Activated CD4-positive, alpha-beta memory T cell treated with anti-CD3 and anti-CD28 coated beads for 36 hours (primary cell): Measurements from ENCODE around the gene SMG6. TPM values are rescaled to one million over a fixed set of nuclear protein-coding genes. Genes with fewer than 3 reads are reported as not detected.

Experiments
- CTCF ChIA-PET: fragments of 350-600 bp; sonication (Branson Sonifier 250); formaldehyde crosslinking; loops from one replicate; lab custom pipeline; 2021; ENCODE audit warnings: antibody characterized with exemption, inconsistent platforms; lab: Charles Lee
- POLR2A ChIA-PET: fragments of 350-600 bp; sonication (Branson Sonifier 250); formaldehyde crosslinking; loops from one replicate; lab custom pipeline; 2021; ENCODE audit warnings: antibody characterized with exemption; lab: Charles Lee
- DNase-seq: peaks from one replicate; pipeline ENCODE4 v3.0.0-alpha.2; 2020
- H3K27ac Mint-ChIP-seq: one replicate; pipeline ENCODE4 v1.8.0; 2021; ENCODE audit warnings: mixed read lengths
- H3K27me3 Mint-ChIP-seq: one replicate; pipeline ENCODE4 v1.8.0; 2021; ENCODE audit warnings: mixed read lengths
- H3K36me3 Mint-ChIP-seq: one replicate; pipeline ENCODE4 v1.8.0; 2021; ENCODE audit warnings: mixed read lengths
- H3K4me1 Mint-ChIP-seq: one replicate; pipeline ENCODE4 v1.8.0; 2021; ENCODE audit warnings: low read depth, mixed read lengths
- H3K4me3 Mint-ChIP-seq: one replicate; pipeline ENCODE4 v1.8.0; 2021; ENCODE audit warnings: mild to moderate bottlenecking, mixed read lengths
- H3K9me3 Mint-ChIP-seq: one replicate; pipeline ENCODE4 v1.8.0; 2021; ENCODE audit warnings: mixed read lengths
- intact Hi-C: fragments of 100-400 bp; cut with micrococcal nuclease; formaldehyde crosslinking; loops from one replicate; pipeline ENCODE4 v1.15.1; 2023
- total RNA-seq, 2 experiments: library from RNA; stranded (reverse); gene quantifications; one replicate each; pipeline ENCODE4 v1.2.3, GENCODE V29; 2021

The SMG6 gene
- total RNA-seq, 2 experiments from 2014 or later = 17.2 to 20.3 TPM

DNA sequence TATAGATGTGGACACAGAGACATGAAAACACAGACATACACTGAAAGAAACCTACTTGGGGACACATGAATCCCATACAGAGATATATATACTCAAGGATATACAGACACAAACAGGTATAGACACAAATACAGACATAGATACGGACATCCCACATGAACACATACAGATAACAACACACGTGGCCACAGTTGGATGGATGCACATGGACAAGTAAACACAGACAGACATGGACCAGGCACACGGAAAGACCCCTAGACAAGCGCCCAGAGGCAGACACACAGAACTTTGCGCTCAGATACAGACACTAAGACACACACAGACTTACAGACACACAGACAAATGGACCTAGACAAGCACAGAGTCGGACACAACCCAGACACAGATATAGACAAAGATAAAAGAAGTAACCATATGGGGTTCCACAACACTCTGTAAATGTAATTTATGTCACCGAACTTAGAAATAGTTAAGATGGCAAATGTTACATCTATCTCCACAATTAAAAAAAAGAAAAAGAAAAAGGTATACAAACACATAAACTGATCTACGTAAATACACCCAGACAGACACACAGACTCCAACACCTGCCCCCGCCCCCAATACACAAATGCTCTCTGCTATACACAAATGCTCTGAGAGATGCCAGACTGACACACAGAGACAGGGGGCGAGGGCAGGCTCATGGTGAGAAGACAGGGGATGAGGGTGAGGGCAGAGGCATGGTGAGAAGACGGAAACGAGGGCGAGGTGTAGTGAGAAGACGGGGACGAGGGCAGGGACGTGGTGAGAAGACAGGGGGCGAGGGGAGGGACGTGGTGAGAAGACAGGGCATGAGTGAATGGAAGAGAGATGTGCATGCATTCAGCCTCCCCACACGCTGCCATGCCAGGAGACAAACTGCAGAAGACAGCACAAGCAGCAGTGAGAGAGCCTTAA lies 118.3 kb downstream of the SMG6 start:
- H3K27me3 Mint-ChIP-seq = no peaks in the 10 kb centered on the region
- intact Hi-C loops = no loop called here
- peaks cover 27% of the 10 kb centered on the region for H3K36me3 Mint-ChIP-seq
- no peak overlapping the region for H3K4me3 Mint-ChIP-seq
- peaks cover 5% of the 10 kb centered on the region for H3K4me1 Mint-ChIP-seq
- no peaks in the 10 kb centered on the region for H3K9me3 Mint-ChIP-seq
- ChIA-PET POLR2A (no interaction called here), CTCF (no interaction called here)
- no peak for DNase-seq
- H3K27ac Mint-ChIP-seq = no peak overlapping the region

DNA sequence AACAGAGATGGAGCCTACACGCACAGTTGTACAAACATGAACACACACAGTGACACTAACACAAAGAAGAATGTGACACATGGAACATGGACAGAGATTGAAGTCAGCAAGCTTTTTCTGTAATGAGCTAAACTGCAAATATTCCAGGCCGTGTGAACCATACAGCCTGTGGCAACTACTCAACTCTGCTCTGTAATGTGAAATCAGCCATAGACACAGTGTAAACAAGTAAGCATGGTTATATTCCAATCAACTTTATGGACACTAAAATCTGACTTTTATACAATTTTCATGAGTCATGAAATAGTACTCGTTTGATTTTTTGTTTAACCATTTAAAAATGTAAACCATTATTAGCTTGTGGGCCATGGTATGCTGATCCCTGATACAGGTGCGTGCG lies 120.2 kb downstream of the SMG6 start:
- intact Hi-C loops = no loop called here
- ChIA-PET CTCF (interaction anchor here (1.0 to 2.1 kb wide), 3 partner anchors 40 to 199 kb away, joined by 4 to 6 read pairs (median 4); no protein-coding TSS in a partner anchor), POLR2A (no interaction called here)
- no peak overlapping the region for H3K4me3 Mint-ChIP-seq
- peaks cover 27% of the 10 kb centered on the region for H3K36me3 Mint-ChIP-seq
- no peaks in the 10 kb centered on the region for H3K9me3 Mint-ChIP-seq
- no peaks in the 10 kb centered on the region for H3K27me3 Mint-ChIP-seq
- H3K27ac Mint-ChIP-seq = no peak overlapping the region
- no peaks in the 10 kb centered on the region for H3K4me1 Mint-ChIP-seq
- DNase-seq = no peak

DNA sequence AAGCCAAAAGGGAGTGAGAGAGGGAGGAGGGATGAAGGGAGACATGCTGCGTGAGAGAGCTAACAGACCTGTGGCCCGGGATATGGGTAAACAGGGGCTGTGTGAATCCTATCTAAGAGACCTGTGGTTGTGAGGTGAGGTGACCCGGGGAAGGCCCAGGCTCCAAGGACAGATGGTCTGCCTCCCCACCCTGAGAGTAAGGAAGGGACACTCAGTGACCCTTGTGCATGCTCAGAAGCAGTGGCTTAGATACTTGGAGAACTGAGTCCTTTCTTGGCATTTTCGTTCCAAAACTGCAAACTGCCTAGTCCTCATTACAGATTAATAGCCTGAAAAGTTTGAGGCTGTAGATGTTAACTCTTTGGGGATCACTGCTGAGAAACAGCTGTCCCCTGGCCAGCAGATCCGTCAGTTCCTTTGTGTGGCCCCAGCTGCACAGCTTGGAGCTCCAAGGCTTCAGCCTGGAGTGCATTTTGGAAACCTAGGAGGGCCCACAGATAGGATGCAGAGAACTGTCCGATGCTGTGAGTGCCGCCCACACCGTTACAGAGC lies 121.6 kb downstream of the SMG6 start:
- peaks cover 24% of the 10 kb centered on the region for H3K36me3 Mint-ChIP-seq

DNA sequence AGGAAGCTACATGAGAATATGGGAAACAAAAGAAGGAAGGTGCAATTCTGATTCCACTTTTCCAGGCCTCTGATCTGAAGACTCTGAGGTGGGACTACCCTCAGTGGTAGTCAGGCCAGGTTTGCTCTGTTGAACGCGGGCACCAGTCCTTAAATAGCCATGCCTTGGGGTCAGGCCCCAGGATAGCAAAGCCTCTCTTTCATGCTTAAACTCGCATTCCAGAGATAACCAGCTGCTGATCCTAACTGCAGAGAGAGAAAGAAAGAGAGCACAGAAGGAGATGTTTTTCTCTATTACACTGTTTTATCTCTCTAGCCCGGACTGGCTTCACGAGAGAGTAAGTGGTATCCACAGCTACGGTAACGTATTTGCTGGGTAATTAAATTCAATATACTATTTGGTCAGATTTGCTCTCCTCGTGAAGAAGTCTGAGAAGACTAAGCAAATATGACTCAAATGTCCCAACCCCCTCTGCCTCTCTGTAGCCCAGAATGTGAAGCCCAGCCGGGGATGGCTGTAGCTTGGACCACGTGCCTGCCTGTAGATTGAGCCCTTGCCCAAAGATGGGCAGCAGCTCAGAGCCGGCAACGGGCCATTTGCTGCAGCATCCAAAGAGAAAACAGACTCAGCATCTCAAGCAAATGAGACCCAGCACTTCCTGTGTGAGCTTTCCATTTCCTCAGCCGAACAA lies 122.2 kb downstream of the SMG6 start:
- DNase-seq = no peak
- no peaks in the 10 kb centered on the region for H3K9me3 Mint-ChIP-seq
- no peaks in the 10 kb centered on the region for H3K4me1 Mint-ChIP-seq
- intact Hi-C loops = no loop called here
- H3K27ac Mint-ChIP-seq = no peak overlapping the region
- CTCF ChIA-PET = interaction anchor here (0.6 to 2.1 kb wide), 2 partner anchors 23 to 64 kb away, joined by 4 to 6 read pairs; no protein-coding TSS in a partner anchor
- H3K4me3 Mint-ChIP-seq = no peak overlapping the region
- H3K27me3 Mint-ChIP-seq = no peaks in the 10 kb centered on the region
- POLR2A ChIA-PET = no interaction called here
- H3K36me3 Mint-ChIP-seq = peaks cover 19% of the 10 kb centered on the region

More for the DNA sequence above, 121.6 kb downstream of the SMG6 start:
- no peaks in the 10 kb centered on the region for H3K27me3 Mint-ChIP-seq
- DNase-seq = no peak
- intact Hi-C loops = no loop called here
- no peak overlapping the region for H3K27ac Mint-ChIP-seq
- no peaks in the 10 kb centered on the region for H3K9me3 Mint-ChIP-seq
- H3K4me1 Mint-ChIP-seq = no peaks in the 10 kb centered on the region
- ChIA-PET POLR2A (interaction anchor here (0.6 kb wide), 1 partner anchor 53 kb away, joined by 3 read pairs; no protein-coding TSS in a partner anchor), CTCF (interaction anchor here (1.3 to 2.1 kb wide), 2 partner anchors 63 to 201 kb away, joined by 4 to 6 read pairs; no protein-coding TSS in a partner anchor)
- H3K4me3 Mint-ChIP-seq = no peak overlapping the region

DNA sequence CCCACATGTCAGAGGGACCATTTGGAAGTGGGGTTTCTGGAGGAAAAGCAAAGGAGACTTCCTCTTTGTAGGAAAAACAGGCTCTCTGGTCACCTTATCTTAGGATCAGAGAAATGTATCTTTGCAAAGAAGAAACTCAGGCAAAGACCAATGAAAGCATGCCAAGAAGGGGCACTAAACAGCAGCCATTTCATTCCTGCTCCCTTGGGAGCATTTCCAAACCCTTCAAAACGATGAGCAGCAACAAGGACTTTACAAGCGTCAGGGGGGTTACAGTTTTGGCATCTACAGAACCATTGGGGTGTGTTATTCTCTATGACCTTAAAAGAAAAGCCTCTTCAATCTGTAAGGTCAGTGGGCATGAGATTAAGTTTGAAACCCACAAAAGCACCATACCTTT lies 122.8 kb downstream of the SMG6 start:
- intact Hi-C loops = no loop called here
- H3K27ac Mint-ChIP-seq = no peak overlapping the region
- ChIA-PET POLR2A (no interaction called here), CTCF (no interaction called here)
- no peaks in the 10 kb centered on the region for H3K9me3 Mint-ChIP-seq
- H3K4me1 Mint-ChIP-seq = no peaks in the 10 kb centered on the region
- H3K36me3 Mint-ChIP-seq = peaks cover 16% of the 10 kb centered on the region
- no peak for DNase-seq
- no peak overlapping the region for H3K4me3 Mint-ChIP-seq
- no peaks in the 10 kb centered on the region for H3K27me3 Mint-ChIP-seq

DNA sequence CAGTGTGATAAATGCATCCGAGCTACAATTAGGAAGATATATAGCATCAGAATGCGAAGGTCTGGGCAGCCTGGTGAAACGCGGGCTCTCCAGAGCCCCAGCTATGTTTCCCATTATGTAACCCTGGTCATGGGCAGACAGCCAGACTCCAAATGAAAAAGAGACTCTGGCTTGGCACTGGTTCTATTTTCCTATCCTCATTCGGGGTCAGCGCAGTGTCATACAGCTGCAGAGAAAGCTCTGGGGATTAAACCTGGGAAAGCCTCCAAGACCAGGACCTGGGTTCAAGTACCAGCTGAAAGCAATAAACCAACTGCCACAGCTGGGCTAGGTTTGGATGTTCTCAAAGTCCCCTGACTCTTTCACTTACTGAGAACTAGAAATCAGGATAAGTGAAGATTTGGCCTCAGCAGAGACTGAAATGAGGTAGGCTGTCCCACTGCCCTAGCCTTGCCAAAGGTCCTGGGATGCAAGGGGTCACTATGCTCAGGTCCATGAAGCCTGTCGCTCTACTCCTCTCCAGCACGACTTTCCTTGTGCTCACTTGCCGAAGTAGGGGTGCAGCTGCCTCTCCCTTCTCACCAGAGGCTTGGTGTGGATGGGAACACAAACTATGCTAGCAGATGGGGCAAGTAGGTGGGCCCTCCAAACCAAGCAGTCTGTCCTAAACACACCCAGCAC lies 123.8 kb downstream of the SMG6 start:
- peaks cover 7% of the 10 kb centered on the region for H3K36me3 Mint-ChIP-seq
- POLR2A ChIA-PET = no interaction called here

DNA sequence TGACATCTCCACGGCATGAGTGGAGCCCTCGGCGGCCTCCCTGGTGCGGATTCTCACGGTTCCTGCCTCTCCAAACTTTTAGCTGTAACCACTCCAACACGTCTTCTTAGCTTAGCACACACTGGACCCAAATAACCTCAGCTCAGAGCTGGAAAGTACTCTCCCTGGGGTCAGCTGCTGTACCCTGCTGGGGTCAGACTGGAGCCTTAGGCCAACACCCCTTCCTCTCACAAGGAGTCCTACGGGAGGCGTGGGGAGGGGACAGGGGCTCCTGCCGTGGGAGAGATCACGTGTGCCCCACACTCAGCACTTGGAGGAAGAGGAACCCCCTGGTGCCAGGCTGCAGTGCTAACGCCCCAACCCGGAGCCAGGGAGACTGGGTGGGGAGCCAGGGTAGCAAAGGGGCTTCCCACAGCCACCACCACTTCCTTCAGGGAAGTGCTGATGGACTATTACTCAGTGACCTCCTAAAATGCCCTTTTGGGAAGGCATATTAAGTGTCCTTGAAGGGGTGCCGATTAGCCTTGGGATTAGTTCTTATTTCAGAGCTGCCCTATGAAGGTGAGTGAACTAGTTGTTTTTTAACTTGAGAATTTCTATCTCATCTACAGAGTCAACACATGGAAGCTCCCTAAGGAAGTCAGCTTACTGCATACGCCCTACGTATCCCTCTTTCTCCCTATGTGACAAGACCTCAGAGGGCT lies 124.6 kb downstream of the SMG6 start:
- H3K27me3 Mint-ChIP-seq = no peaks in the 10 kb centered on the region
- H3K9me3 Mint-ChIP-seq = no peaks in the 10 kb centered on the region
- intact Hi-C loops = no loop called here
- ChIA-PET POLR2A (no interaction called here), CTCF (interaction anchor here (0.9 kb wide), 1 partner anchor 8 kb away, joined by 3 read pairs; no protein-coding TSS in a partner anchor)
- H3K4me1 Mint-ChIP-seq = no peaks in the 10 kb centered on the region
- no peak for DNase-seq
- H3K27ac Mint-ChIP-seq = no peak overlapping the region
- H3K36me3 Mint-ChIP-seq = peaks cover 10% of the 10 kb centered on the region
- no peak overlapping the region for H3K4me3 Mint-ChIP-seq

More for the DNA sequence above, 123.8 kb downstream of the SMG6 start:
- CTCF ChIA-PET = no interaction called here
- Mint-ChIP-seq H3K27me3 (no peaks in the 10 kb centered on the region), H3K9me3 (no peaks in the 10 kb centered on the region), H3K4me1 (no peaks in the 10 kb centered on the region), H3K27ac (no peak overlapping the region), H3K4me3 (no peak overlapping the region)
- intact Hi-C loops = no loop called here
- DNase-seq = no peak

DNA sequence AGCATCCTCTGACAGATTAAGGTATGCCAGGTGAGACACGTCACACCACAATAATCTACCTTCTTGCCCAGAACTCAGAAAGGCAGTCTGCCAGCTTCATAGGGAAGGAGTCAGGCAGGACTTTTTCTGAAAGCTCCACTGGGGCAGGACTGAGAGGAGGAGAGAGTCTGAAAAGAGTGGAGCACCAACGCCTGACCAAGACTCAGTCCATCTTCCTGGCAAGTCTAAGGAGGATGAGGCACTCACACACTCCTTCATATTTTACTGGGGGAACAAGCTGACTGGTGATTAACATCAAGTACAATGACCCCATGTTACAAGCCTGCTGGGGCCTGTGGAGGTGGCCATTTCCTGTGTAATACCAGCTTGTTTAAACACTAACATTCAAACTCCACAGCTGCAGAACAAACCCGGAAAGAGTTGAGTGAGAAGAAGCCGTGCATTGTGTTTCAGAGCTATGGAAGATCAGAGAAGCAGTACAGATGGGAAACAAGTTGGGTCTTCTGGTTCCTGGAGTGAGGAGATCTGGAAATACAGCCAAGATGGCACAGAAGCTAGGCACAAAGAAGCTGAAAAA lies 126.3 kb downstream of the SMG6 start:
- Mint-ChIP-seq H3K9me3 (no peaks in the 10 kb centered on the region), H3K4me1 (no peaks in the 10 kb centered on the region), H3K4me3 (no peak overlapping the region), H3K27me3 (no peaks in the 10 kb centered on the region), H3K36me3 (peaks cover 5% of the 10 kb centered on the region), H3K27ac (no peak overlapping the region)
- ChIA-PET POLR2A (no interaction called here), CTCF (interaction anchor here (0.6 to 1.5 kb wide), 4 partner anchors 8 to 124 kb away, joined by 3 to 7 read pairs (median 3); no protein-coding TSS in a partner anchor)
- intact Hi-C loops = no loop called here
- no peak for DNase-seq

DNA sequence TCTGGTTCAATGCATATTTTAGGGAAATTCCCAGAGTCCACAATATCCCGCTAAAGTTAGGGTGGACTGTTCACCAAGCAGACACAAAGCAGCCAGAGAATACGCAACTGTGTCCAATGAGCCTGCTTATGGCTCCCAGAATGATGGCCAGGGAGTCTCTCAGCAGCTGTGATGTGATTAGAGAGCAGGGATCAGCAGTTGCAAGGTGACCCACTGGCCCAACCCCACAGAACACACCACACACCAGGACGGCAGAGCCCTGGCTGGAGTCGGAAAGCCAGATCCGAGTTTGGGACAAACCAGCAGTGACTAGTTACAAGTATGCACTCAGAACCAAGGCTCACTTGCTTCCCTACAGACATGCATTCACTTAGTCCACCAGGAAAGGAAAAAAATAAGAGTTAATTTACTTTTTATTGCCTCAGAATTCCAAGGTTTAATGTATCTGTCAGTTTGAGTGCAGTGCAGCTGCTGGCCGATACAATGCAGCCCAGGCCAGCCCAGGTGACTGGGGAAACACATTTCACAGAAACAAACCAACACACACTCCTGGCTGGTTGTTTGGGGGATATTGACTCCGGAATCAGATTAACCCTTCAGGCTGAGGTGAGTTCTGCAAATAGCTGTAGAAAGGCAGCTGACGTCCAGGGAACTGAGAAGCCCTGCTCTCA lies 127.0 kb downstream of the SMG6 start:
- H3K27ac Mint-ChIP-seq = no peak overlapping the region
- no peaks in the 10 kb centered on the region for H3K4me1 Mint-ChIP-seq
- POLR2A ChIA-PET = no interaction called here
- DNase-seq = no peak
- H3K9me3 Mint-ChIP-seq = no peaks in the 10 kb centered on the region
- no peaks in the 10 kb centered on the region for H3K27me3 Mint-ChIP-seq
- H3K4me3 Mint-ChIP-seq = no peak overlapping the region
- CTCF ChIA-PET = interaction anchor here (1.0 to 1.4 kb wide), 2 partner anchors 118 to 123 kb away, joined by 3 to 4 read pairs; no protein-coding TSS in a partner anchor
- H3K36me3 Mint-ChIP-seq = peaks cover 8% of the 10 kb centered on the region
- intact Hi-C loops = no loop called here

DNA sequence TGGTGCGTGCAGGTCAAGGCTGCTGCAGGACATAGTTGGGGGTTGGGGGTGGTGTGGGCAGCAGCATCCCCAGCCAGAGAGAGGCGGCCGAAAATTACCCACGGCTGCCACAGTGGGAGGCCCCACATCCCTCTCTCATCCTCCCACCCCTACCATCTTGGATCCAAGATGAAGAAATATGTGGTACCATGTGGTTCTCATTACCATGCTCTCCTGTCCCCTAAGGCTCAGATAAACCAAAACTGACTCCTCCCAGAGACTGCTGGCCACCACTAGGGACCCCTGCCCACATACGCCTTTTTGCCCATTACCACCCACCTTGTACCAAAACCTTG lies 128.3 kb downstream of the SMG6 start:
- intact Hi-C loops = no loop called here
- Mint-ChIP-seq H3K9me3 (no peaks in the 10 kb centered on the region), H3K27ac (no peak overlapping the region), H3K4me3 (no peak overlapping the region), H3K36me3 (peaks cover 10% of the 10 kb centered on the region), H3K27me3 (no peaks in the 10 kb centered on the region), H3K4me1 (no peaks in the 10 kb centered on the region)
- ChIA-PET POLR2A (no interaction called here), CTCF (interaction anchor here (0.9 to 1.4 kb wide), 2 partner anchors 70 to 117 kb away, joined by 3 to 4 read pairs; no protein-coding TSS in a partner anchor)
- DNase-seq = no peak
